Ectodermal cell (in vitro differentiated cells): ENCODE measurements around the gene LMX1B.

Experiments
- H3K27ac ChIP-seq: 2 replicates; pipeline ENCODE4 v1.7.0; 2013; ENCODE audit warnings: mild to moderate bottlenecking, low read depth, low read length; ENCODE audit not compliant: insufficient read depth, poor library complexity, severe bottlenecking
- H3K27me3 ChIP-seq: 2 replicates; pipeline ENCODE4 v1.7.0; 2013; ENCODE audit warnings: mild to moderate bottlenecking, low read length; ENCODE audit not compliant: insufficient read depth, control insufficient read depth, poor library complexity, severe bottlenecking
- H3K36me3 ChIP-seq: one replicate; pipeline ENCODE4 v1.7.0; 2013; ENCODE audit warnings: low read length; ENCODE audit not compliant: control insufficient read depth, insufficient read depth
- H3K4me1 ChIP-seq: one replicate; pipeline ENCODE4 v1.7.0; 2013; ENCODE audit warnings: low read length; ENCODE audit not compliant: control insufficient read depth, insufficient read depth
- H3K4me3 ChIP-seq: 2 replicates; pipeline ENCODE4 v1.7.0; 2013; ENCODE audit warnings: low read depth, low read length, control low read depth; ENCODE audit not compliant: insufficient read depth
- H3K9me3 ChIP-seq: 2 replicates; pipeline ENCODE4 v1.7.0; 2013; ENCODE audit warnings: mild to moderate bottlenecking, low read length, moderate library complexity; ENCODE audit not compliant: control insufficient read depth
- WGBS, 2 experiments: methylation state at CpG; one replicate each; pipeline ENCODE4 v1.1.7; 2013; ENCODE audit warnings: missing lambda C conversion rate in 2 of 2; 5-methylcytosine and 5-hydroxymethylcytosine counted together

LMX1B gene

DNA sequence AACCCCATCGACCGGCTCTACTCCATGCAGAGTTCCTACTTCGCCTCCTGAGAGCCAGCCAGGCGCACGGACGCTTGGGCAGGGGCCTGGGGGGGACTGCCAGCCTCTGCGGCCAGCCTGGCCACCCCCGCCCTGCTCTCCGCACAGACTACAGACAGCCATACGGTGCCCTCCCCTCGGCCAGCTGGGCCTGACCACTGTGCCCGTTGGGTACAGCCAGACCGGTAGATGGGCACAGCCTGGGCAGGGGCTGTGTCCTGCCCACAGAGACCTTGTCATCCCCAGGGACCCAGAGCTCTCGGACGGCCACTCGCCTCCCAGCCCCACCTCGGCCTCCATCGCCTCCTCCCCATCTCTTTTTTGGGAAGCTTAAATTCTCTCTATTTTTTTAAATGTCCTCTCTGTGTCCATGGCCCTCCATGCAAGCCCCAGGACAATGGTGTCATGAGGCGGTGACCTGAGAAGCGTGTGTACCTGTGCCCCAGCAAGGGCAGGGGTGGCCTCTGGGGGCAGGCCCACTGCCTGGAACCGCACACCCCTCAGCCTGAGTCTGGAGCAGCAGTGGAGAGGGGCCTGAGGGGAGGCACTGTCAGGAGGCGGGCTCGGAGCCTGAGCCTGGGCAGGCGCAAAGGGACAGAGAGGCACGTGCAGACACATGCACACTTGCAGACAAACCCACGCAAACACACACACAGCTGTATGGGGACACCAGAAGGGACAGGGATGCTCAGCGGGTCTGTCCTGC lies 82.8 kb downstream of the LMX1B start:
- Histone ChIP-seq H3K4me3 (no peak overlapping the region), H3K9me3 (no peaks in the 10 kb centered on the region), H3K36me3 (no peaks in the 10 kb centered on the region), H3K27ac (no peak overlapping the region), H3K27me3 (no peaks in the 10 kb centered on the region), H3K4me1 (peaks cover 23% of the 10 kb centered on the region)
- WGBS, 2 experiments, result 93 to 95% methylated on average over 27 of the region's 27 CpGs

DNA sequence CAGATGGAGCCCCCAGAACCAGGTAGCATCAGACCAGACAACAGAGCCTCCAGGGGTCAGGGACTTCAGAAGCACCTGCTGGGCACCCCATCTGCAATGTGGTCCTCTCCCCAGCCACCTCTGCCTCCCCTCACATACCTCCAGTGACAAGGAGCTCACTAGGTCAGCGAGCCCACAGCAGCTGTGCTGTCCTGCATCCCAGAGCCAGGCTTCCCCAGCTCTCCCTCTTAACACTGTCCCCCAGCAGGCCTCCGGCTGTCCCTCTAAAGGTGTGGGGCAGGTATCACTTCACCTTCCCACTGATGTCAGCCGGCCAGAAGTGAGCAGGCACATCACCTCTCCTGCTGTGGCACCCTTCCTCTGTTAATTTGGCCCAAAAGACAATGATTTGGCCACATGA lies 83.6 kb downstream of the LMX1B start:
- H3K27me3 ChIP-seq, result no peaks in the 10 kb centered on the region
- 86 to 87% methylated on average over 3 of the region's 3 CpGs for WGBS, 2 experiments
- H3K4me1 ChIP-seq, result peaks cover 23% of the 10 kb centered on the region

DNA sequence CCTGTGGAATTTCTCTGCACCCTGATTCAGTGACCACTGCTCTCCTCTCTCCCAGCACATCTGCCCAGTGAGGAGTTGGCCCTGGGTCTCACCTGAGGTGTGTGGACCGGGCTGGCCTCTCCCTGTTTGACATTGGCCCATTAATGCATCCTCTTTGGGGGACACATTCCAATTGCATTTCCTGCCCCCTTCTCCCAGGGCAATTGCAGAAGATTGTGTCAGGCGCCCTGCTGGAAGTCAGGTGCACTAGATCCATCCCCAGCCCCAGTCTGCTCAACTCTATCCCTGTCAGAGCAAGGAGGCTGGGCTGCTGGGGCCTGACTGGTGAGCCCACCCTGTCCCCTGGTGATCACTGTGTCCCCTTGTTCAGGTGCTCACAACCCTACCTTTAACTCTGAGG lies 84.5 kb downstream of the LMX1B start:
- H3K27me3 ChIP-seq, result no peaks in the 10 kb centered on the region
- H3K4me3 ChIP-seq, result no peak overlapping the region
- no peaks in the 10 kb centered on the region for H3K9me3 ChIP-seq
- WGBS, 2 experiments, result 89 to 92% methylated on average over 2 of the region's 2 CpGs
- no peaks in the 10 kb centered on the region for H3K36me3 ChIP-seq
- peaks cover 29% of the 10 kb centered on the region for H3K4me1 ChIP-seq
- H3K27ac ChIP-seq, result no peak overlapping the region

More for the DNA sequence above, 83.6 kb downstream of the LMX1B start:
- Histone ChIP-seq H3K4me3 (no peak overlapping the region), H3K9me3 (no peaks in the 10 kb centered on the region), H3K27ac (no peak overlapping the region), H3K36me3 (no peaks in the 10 kb centered on the region)

DNA sequence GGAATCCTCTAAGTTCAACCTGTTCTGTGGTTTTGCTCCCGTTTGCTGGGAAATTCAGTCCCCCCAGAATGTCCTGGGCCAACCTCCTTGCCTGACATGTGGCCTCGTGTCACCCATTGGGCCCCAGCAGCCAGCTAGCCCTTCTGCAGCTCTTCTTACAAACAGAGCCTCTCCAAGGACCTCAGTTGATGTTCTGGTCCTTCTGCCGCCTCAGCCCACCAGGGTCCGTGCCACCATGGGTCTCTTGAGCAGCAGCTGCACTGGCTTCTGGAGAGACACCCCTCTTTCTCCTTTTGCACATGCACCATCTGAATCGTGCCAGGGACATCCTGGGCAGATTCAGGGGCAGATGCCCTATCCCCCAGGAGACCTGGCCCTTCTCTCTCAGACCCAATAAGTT lies 85.0 kb downstream of the LMX1B start:
- no peaks in the 10 kb centered on the region for H3K27me3 ChIP-seq
- no peaks in the 10 kb centered on the region for H3K9me3 ChIP-seq
- H3K36me3 ChIP-seq, result no peaks in the 10 kb centered on the region
- WGBS, 2 experiments, result 91 to 92% methylated on average over 5 of the region's 5 CpGs
- no peak overlapping the region for H3K27ac ChIP-seq
- no peak overlapping the region for H3K4me3 ChIP-seq
- peaks cover 34% of the 10 kb centered on the region for H3K4me1 ChIP-seq

DNA sequence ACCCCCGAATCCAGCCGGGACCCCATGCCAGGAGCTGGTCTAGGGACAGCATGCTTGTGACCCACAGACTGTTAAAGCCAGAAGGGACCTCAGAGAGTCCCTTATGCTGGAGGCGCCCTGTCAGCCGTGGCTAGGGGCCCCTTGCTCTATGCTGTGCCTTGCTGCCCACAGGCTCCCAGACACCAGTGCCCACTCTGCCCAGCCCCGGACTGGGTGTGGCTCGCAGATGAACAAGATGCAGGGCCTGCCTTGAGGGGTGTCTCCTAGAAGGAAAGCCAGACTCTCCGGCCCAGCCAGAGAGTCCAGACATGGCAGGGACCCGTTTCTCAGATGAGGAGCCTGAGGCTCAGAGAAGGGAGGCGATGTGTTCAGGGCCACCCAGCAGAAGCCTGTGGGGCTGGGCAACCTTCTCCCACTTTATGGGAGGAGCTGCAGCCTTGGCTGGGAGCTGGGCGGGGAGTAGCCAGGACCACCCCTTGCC lies 85.7 kb downstream of the LMX1B start:
- H3K9me3 ChIP-seq, result no peaks in the 10 kb centered on the region
- no peak overlapping the region for H3K27ac ChIP-seq
- H3K4me3 ChIP-seq, result no peak overlapping the region
- peaks cover 32% of the 10 kb centered on the region for H3K4me1 ChIP-seq
- H3K36me3 ChIP-seq, result no peaks in the 10 kb centered on the region
- WGBS, 2 experiments, result 92 to 93% methylated on average over 10 of the region's 10 CpGs
- peaks cover 7% of the 10 kb centered on the region for H3K27me3 ChIP-seq

DNA sequence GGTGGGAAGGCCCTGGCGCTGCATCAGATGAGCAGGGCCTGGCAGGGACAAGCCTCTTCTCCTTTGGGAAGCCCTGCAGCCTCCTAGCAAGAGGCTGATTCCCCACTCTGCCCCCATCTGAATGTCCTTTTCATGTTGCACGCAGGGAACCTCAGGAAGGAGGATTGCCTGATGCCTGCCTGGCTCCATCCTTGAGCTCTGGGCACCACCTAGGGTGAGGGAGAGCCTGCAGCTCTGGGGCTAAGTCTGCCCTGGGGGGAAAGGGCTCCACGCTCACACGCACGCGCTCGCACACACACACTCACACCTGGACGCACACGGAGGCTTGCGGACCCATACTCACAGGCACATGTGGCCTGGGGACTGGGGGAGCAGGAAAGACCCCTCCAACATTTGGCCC lies 86.6 kb downstream of the LMX1B start:
- peaks cover 25% of the 10 kb centered on the region for H3K4me1 ChIP-seq
- 92% methylated on average over 10 of the region's 10 CpGs for WGBS, 2 experiments
- H3K4me3 ChIP-seq, result no peak overlapping the region
- H3K27ac ChIP-seq, result no peak overlapping the region
- H3K27me3 ChIP-seq, result peaks cover 10% of the 10 kb centered on the region
- H3K36me3 ChIP-seq, result no peaks in the 10 kb centered on the region
- H3K9me3 ChIP-seq, result no peaks in the 10 kb centered on the region

DNA sequence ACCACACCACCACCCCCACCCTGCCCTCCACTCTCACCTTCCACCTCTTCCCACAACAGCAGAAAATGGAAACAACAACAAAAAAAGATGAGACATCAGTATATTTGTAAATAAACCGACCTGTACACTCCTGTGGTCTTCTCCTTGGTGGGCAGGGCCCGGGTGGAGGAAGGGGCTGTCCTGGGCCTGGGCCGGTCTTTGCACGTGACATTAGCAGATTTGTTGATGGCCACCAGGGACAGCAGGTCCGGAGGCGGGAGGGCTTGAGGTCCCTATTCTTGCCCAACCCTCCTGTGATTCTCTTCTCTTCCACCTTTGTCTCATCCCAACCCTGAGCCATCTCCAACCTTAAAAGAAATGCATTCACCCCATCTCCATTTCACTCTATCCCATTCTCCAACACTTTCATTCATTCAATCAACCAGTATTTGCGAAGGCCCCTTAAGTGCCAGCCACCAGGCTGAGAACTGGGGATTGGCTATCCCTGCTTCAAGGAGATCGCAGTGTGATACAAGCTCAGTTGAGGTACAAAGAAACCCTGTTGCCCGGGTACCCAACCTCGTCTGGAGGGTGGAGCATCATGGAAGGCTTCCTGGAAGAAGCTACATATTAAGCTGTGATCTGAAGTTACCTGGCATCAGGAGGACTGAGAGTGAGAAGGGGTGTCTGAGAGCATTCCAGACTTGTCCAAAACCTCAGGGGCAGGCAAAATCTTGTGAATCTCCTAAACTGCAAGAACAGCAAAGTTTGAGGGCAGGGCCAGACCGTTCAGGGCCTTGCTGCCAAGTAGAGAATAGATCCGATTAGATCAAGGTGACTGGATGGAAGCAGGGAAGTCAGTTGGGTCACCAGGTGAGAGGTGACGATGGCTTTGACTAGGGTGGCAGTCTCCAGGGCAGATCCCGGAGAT lies 87.4 kb downstream of the LMX1B start:
- Histone ChIP-seq H3K4me1 (peaks cover 23% of the 10 kb centered on the region), H3K27ac (no peak overlapping the region), H3K27me3 (peaks cover 18% of the 10 kb centered on the region), H3K36me3 (no peaks in the 10 kb centered on the region), H3K4me3 (no peak overlapping the region), H3K9me3 (no peaks in the 10 kb centered on the region)
- WGBS, 2 experiments, result 82% methylated on average over 14 of the region's 14 CpGs

DNA sequence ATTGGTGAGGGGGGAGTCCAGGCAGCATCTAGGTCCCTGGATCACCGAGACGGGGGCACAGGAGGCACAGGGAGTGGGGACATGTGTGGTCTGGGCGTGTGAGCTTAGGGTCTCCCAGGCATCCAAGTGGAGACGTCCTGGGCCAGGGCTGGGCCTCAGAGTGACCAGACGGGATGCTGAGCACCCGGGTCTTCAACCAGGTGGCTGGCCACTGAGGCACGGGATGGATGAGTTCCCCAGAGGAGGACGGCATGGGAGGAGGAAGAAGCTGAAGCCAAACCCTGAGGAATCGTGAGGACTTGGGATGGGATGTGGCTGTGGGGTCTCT lies 88.0 kb downstream of the LMX1B start:
- WGBS, 2 experiments, result 92 to 95% methylated on average over 9 of the region's 9 CpGs
- peaks cover 24% of the 10 kb centered on the region for H3K27me3 ChIP-seq
- H3K4me3 ChIP-seq, result no peak overlapping the region
- H3K4me1 ChIP-seq, result peaks cover 23% of the 10 kb centered on the region
- H3K27ac ChIP-seq, result no peak overlapping the region
- no peaks in the 10 kb centered on the region for H3K9me3 ChIP-seq
- H3K36me3 ChIP-seq, result no peaks in the 10 kb centered on the region

DNA sequence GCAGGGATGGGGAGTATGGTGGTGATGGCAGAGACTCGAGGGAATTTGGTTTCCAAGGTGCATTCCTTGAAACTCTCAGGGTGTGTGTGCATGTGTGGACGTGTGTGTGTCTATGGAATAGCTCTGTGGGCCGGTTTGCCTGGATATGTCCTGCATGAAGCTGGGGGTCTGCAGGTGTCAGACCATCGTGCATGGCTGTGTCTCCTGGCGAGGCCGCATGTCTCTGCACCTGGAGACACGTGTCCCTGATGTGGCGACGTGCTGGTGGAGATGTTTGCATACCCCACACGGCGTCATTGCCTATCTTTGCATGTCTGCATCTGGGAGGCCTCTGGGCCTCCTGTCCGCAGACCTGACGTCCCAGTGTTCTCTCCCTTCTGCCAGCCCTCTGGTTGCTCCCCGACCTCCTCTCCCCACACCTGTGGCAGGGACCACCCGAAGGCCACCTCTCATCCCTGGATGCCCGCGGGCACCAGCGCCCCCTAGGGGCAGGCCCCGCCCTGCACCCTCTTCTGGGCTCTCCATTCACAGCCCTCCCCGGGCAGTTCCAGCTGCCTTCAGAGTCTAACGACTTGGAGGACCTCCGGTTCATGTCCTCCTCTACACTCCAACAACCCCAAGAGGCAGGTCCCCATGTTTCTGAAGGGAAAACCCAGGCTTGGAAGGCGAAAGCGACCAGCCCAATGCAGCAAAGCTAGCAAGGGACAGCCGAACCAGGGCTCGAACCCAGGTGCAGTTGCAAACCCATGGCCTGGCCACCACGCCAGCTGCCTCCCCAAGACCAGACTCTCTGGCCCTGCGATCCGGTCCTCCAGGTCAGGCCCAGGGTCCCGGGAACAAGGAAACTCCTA lies 88.6 kb downstream of the LMX1B start:
- WGBS, 2 experiments, result 68 to 71% methylated on average over 30 of the region's 30 CpGs
- peaks cover 30% of the 10 kb centered on the region for H3K27me3 ChIP-seq
- H3K36me3 ChIP-seq, result no peaks in the 10 kb centered on the region
- peak overlapping the region; percentile 28 for H3K27ac ChIP-seq
- peak overlapping the region; percentile 5 for H3K4me3 ChIP-seq
- no peaks in the 10 kb centered on the region for H3K9me3 ChIP-seq
- H3K4me1 ChIP-seq, result peaks cover 23% of the 10 kb centered on the region
